TTC549 (cell line): Measurements from ENCODE around the gene G6PD.
"Not testable (repeated sequence)": the region's sequence is repeated elsewhere in the genome, so short reads cannot be mapped to it uniquely, and the experiment has no call there.

Experiments
- FAIRE-seq: peaks from 2 replicates; lab custom pipeline; 2012; peaks lifted over from hg19 to GRCh38; lab: Jason Lieb, UNC

The G6PD gene

DNA sequence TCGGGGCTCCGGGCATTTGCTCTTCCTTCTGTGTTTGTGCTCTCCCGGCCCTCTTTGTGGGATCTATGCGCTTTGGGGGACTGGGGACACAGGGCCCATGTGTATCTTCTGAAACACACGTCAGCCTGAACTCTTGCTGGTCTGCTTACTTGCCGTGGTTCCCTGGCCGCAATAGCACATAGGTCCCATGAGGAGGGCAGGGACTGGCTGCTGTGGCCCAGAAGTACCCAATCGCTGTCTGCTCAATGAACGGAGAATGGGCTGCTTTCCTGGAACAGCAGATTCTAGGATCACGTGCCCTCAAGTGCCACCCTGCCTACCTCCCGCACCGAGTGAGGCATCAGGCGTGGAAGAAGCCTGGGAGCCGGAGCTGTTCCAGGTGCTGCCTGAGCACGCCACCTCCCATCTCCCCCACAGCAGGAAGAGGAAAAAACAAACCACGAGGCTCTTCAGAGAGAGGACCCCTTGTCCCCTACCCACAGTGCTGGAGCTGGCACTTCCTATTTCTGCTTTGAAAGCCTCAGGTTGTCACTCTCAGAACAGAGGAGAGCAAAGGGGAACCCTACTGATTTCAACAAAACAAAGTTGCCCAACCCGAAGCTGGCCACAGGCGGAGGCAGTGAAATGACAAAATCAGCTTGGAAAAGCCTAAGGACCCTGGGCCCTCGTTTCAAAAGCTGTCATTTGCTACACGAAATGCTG, 3.8 kb downstream of the G6PD start:
- no peak for FAIRE-seq

DNA sequence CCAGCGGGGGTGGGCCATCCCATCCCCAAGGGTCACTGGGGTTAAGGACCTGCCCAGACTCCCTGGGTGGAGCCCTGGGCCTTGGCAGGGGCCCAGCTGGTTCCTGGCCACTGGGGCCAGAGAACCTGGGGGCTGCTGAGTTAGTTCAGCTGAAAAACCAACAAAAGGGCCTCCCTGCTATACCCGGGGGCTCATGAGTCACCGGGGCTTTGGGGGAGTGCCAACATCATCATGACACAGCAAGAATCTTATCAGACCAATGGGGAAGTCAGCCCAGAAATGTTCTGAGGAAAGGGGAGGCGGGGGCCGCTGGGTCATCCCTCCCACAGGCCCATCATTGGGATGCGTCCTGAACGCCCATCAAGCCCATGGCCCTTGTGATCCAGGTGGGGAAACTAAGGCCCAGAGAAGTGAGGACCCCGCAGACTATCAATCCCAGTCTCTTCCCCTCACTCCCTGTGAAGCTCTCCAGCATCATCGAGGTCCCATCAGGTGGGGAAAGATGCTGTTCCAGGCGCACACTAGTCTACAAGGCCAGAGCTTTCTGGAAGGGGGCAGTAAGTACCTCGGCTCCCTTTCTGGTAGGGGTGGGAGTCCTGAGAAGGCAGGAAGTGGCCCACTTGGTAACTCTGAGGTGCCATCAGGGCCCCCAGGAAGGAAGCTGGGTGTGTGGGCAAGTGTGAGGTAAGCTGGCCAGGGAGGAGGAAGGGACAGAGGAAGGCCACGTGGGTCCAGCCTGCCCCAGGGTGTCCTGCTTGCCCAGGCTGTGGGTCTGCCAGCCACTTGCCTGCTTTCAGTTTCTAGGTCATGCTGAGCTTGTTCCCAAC, 4.5 kb downstream of the G6PD start:
- no peak for FAIRE-seq

DNA sequence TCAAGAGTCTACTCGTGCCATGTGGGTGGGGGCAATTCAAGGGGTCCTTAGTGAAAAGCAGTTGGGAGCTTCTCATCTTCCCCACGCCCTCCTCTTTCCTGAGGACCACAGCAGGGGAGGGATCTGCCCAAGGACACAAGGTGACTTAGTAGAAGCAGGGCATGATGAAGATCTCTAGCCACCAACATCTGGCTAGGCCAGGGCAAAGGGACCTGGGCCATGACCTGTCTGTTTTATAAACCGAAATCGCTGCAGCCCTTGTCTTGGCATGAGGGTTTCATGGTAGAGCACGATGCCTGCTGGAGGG, 5.1 kb downstream of the G6PD start:
- FAIRE-seq = no peak

GRCh38 chrX:154540897-154541535, 5.6 kb downstream of the G6PD start:
- FAIRE-seq = no peak

DNA sequence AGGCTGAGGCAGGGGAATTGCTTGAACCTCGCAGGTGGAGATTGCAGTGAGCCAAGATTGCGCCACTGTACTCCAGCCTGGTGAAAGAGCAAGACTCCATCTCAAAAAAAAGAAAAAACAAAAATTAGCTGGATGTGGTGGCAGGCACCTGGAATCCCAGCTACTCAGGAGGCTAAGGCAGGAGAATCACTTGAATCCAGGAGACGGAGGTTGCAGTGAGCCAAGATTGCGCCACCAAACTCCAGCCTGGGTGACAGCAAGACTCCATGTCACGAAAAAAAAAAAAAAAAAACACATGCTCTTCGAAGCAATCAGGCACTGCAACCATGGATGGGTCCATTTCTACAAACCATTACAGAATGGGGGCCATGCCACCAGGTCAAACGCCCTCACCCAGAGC, 6.3 kb downstream of the G6PD start:
- not testable (repeated sequence) for FAIRE-seq

DNA sequence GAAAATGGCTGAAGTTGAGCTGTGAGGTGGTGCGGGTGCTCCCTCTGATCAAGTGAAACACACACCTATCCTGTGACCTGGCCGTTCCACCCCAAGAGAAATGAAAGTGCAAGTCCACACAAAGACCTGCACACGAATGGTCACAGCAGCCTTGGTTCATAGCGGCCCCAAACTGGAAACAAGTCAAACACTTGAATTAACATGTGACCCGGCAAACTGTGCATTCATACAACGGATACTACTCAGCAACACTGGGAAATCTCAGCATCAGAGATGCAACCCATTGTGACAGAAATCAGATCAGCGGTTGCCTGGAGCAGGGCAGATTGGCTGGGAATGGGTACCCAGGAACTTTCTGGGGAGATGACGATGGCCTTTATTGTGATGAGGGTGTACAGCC, 7.6 kb downstream of the G6PD start:
- FAIRE-seq = no peak

- no peak for FAIRE-seq
Observed at GRCh38 chrX:154535892-154536291, 10.8 kb downstream of the G6PD start.

DNA sequence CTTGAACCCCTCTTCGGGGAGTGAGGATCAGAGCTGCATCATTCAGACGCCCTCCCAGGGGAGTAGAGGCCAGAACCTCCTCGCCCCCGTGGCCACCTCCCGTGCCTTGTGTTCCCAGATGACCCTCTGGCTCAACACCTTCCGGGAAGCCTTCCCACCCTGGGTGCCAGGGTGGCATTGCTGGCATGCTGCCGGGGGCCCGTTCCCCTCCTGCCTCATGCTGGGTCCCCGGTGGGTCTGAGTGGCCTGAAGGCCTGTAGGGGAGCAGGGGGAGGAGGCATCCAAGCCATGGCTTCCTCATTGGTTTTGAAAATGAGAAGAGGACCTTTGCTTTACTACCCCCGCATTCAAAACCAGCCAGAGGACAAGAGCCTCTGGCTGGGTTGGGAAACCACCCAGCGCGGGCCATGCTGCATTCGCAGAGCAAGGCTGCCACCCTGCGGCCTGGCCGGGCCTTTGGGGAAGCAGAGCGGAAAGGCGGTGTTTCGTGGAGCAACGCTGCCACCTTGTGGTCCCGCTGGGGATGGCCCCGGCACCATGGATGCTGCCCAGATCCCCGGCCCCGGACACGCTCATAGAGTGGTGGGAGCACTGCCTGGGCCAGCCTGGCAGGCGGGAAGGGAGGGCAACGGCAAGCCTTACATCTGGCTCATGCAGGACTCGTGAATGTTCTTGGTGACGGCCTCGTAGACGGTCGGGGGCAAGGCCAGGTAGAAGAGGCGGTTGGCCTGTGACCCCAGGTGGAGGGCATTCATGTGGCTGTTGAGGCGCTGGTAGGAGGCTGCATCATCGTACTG, 11.9 kb downstream of the G6PD start:
- peak; percentile 53 for FAIRE-seq

DNA sequence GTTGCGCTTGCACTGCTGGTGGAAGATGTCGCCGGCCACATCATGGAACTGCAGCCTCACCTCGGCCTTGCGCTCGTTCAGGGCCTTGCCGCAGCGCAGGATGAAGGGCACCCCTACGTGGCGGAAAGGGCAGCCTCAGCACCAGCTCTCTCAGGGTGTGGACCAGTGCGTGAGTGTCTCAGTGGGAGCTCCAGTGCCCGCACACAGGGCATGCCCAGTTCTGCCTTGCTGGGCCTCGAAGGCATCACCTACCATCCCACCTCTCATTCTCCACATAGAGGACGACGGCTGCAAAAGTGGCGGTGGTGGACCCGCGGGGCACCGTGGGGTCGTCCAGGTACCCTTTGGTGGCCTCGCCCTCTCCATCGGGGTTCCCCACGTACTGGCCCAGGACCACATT, 14.0 kb downstream of the G6PD start:
- FAIRE-seq = no peak

GRCh38 chrX:154531626-154532025, 15.0 kb downstream of the G6PD start:
- FAIRE-seq = no peak

DNA sequence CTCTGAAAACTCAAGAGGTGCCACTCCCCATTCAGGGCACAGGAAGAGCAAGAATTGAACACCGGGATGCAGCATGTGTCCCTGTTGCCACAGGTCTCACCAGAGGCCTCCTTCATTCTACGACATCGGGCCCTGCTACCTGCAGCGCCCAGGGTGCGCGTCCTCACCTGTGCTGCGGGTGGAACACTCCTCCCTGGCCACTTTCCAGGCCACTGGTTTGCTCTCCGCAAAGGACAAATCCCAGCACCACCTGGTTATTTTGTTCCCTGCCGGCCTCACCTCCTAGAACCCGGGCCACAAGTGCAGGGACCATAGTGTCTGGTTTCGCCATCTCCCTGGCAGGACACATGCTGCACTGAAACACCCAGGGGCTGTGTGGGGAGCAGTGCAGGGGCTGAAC, 16.4 kb downstream of the G6PD start:
- FAIRE-seq = no peak

GRCh38 chrX:154529206-154529612, 17.4 kb downstream of the G6PD start:
- FAIRE-seq = no peak

DNA sequence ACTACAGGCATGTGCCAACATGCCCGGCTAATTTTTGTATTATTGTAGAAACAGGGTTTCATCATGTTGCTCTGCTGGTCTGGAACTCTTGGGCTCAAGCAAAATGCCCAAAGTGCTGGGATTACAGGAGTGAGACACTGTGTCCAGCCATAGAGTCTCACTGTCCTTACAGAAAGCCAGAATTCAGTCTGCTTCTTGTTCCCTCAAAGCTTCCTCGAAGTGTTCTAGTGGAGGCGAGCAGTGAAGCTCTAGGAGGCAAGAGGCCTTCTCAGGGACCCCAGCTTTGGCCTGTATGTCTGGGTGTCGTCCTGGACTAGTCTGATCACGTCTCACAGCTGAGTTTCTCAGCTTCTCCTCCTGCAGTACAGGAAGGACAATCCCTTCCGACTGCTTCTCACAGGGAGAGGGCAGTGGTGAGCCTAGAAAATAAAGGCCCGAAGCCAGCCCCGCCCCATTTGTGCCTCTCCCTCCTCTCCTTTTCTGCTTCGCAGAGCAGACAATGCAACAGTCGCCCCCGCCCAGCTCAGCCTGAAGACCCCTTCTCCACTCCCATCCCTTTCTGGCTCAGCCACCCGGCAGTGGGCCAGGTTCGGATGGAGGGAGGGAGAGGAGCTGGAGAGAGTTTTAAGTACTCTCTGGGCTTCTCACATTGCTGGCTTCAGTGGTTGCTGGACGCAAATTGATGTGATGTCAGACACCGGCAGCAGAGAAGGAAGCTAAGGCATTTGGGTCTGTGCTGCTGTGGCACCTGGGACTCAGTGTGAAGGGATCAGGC, 19.6 kb downstream of the G6PD start:
- no peak for FAIRE-seq

GRCh38 chrX:154525606-154526490, 20.8 kb downstream of the G6PD start:
- no peak for FAIRE-seq

DNA sequence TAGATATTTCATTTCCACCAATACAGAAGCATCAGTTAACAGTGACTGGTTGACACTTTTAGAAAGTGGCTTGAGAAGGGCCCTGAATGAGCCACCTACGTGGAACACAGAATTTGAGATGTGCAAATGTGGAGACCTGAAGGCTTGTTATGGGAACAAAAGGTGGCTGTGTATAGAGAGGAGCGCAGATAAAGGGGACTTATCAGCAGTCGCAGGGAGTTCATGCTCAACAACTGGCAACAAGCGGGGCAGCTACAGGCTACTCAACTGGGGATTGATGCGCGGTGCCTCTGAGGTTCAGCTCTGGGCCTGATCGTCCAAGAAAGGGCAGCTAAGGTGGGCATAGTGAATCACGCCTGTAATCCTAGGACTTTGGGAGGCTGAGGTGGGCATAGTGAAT, 27.3 kb downstream of the G6PD start:
- FAIRE-seq = no peak

GRCh38 chrX:154517101-154517781, 29.4 kb downstream of the G6PD start:
- FAIRE-seq = no peak

DNA sequence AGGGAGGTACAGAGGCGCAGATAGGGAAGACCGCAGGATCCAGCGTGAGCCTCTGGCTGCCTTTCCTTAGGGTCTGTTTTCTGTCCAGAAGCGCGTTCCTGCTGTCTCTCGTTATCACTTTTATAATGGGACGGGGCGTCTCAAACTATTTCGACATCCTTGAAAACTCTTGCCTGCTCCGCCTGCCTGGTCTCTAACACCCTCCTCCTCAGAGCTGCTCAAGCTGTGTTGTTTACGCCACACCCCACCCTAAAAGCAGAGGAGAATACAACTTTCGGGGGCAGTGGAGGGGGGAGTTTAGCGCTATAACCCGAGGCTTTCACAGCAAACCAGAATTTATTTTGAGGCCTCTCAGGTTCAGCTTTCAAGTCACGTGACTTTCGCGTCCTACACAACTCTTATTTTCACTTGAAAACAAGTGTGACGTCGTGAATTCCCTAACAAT, 30.0 kb downstream of the G6PD start:
- FAIRE-seq = no peak

- FAIRE-seq = no peak
Observed at GRCh38 chrX:154515966-154516655, 30.5 kb downstream of the G6PD start, which contains the start of gene FAM3A. Gene FAM3A, minus strand, starts transcription at chrX:154516232. Its CDS starts 460 bp downstream, at chrX:154515772.
